ENCODE data around the gene NCS1. TPM values are rescaled to one million over a fixed set of nuclear protein-coding genes. Genes with fewer than 3 reads are reported as not detected.

NCS1 gene
- polyA plus RNA-seq, 3 donors, result not detected

- Histone ChIP-seq H3K27me3 (ENCODE audit: control insufficient read depth in 2 of 2, insufficient read depth in 2 of 2, low read length in 2 of 2) (no peaks in the 10 kb centered on the region), H4K20me1 (ENCODE audit: insufficient read depth, low read length) (no peaks in the 10 kb centered on the region), H3K4me2 (replicated peaks; ENCODE audit: extremely low read depth, low read length, poor library complexity, severe bottlenecking) (no peak overlapping the region), H3K27ac (ENCODE audit: low read depth in 1 of 2, low read length in 2 of 2) (peak overlapping the region in 1 of 2 donors; percentile 54), H3K9ac (ENCODE audit: insufficient read depth, low read length, poor library complexity, severe bottlenecking) (no peak overlapping the region), H2AFZ (ENCODE audit: insufficient read depth, low read depth, low read length, poor library complexity, severe bottlenecking) (no peak overlapping the region), H3K36me3 (replicated peaks in 1 of 2; ENCODE audit: control insufficient read depth in 1 of 2, insufficient read depth in 2 of 2, low read length in 2 of 2) (peaks cover 13 to 48% of the 10 kb centered on the region in 2 donors), H3K9me3 (replicated peaks in 1 of 2; ENCODE audit: control insufficient read depth in 1 of 2, insufficient read depth in 1 of 2, low read length in 2 of 2) (no peaks in the 10 kb centered on the region), H3K4me1 (ENCODE audit: control insufficient read depth in 1 of 2, insufficient read depth in 2 of 2, low read length in 2 of 2) (peaks cover 22 to 30% of the 10 kb centered on the region in 2 donors), H3K4me3 (replicated peaks in 1 of 3; ENCODE audit: low read depth in 2 of 3, low read length in 3 of 3) (no peak overlapping the region), H3K79me2 (ENCODE audit: insufficient read depth, low read length) (no peaks in the 10 kb centered on the region)
- H3K27ac Mint-ChIP-seq, result peak overlapping the region in 4 of 7 donors; percentile 33 to 59 (median 47)
- peaks cover 45% of the 10 kb centered on the region for H3K4me1 Mint-ChIP-seq
- WGBS (ENCODE audit: insufficient coverage), result 83% methylated on average over 15 of the region's 15 CpGs
- no peak overlapping the region for H3K4me3 Mint-ChIP-seq
- H3K9me3 Mint-ChIP-seq, result no peaks in the 10 kb centered on the region
- H3K36me3 Mint-ChIP-seq, result peaks cover 46 to 54% of the 10 kb centered on the region in 2 donors
- DNase-seq, result no peak
- TF ChIP-seq CTCF (IDR thresholded peaks at IDR 0.05), result no peak
- peaks cover 0 to 4% (median 3%) of the 10 kb centered on the region in 3 donors for H3K27me3 Mint-ChIP-seq (ENCODE audit: low read depth in 3 of 3)
- intact Hi-C loops (cut with micrococcal nuclease), result no loop called here
Measured at GRCh38 chr9:130137081-130137640, 35.0 kb upstream of the NCS1 start.

GRCh38 chr9:130137641-130138081, 34.5 kb upstream of the NCS1 start:
- Mint-ChIP-seq H3K9me3 (no peaks in the 10 kb centered on the region), H3K36me3 (peaks cover 46 to 49% of the 10 kb centered on the region in 2 donors), H3K4me3 (no peak overlapping the region), H3K27me3 (ENCODE audit: low read depth in 3 of 3) (peaks cover 4 to 8% (median 5%) of the 10 kb centered on the region in 3 donors), H3K27ac (peak overlapping the region in 5 of 7 donors; percentile 40 to 86 (median 78)), H3K4me1 (peaks cover 45% of the 10 kb centered on the region)
- Histone ChIP-seq H3K79me2 (ENCODE audit: insufficient read depth, low read length) (no peaks in the 10 kb centered on the region), H3K36me3 (replicated peaks in 1 of 2; ENCODE audit: control insufficient read depth in 1 of 2, insufficient read depth in 2 of 2, low read length in 2 of 2) (peaks cover 13 to 45% of the 10 kb centered on the region in 2 donors), H3K27me3 (ENCODE audit: control insufficient read depth in 2 of 2, insufficient read depth in 2 of 2, low read length in 2 of 2) (no peaks in the 10 kb centered on the region), H3K27ac (ENCODE audit: low read depth in 1 of 2, low read length in 2 of 2) (peak overlapping the region in 1 of 2 donors; percentile 54), H3K4me3 (replicated peaks in 1 of 3; ENCODE audit: low read depth in 2 of 3, low read length in 3 of 3) (no peak overlapping the region), H3K4me1 (ENCODE audit: control insufficient read depth in 1 of 2, insufficient read depth in 2 of 2, low read length in 2 of 2) (peaks cover 22 to 30% of the 10 kb centered on the region in 2 donors), H3K9ac (ENCODE audit: insufficient read depth, low read length, poor library complexity, severe bottlenecking) (no peak overlapping the region), H3K9me3 (replicated peaks in 1 of 2; ENCODE audit: control insufficient read depth in 1 of 2, insufficient read depth in 1 of 2, low read length in 2 of 2) (no peaks in the 10 kb centered on the region), H4K20me1 (ENCODE audit: insufficient read depth, low read length) (no peaks in the 10 kb centered on the region), H2AFZ (ENCODE audit: insufficient read depth, low read depth, low read length, poor library complexity, severe bottlenecking) (no peak overlapping the region), H3K4me2 (replicated peaks; ENCODE audit: extremely low read depth, low read length, poor library complexity, severe bottlenecking) (no peak overlapping the region)
- DNase-seq, result no peak
- intact Hi-C loops (cut with micrococcal nuclease), result no loop called here
- no peak for TF ChIP-seq CTCF (IDR thresholded peaks at IDR 0.05)
- WGBS (ENCODE audit: insufficient coverage), result 72% methylated on average over 10 of the region's 11 CpGs
